SKM-1 treated with dmso at 0.1 percent for 144 hours (cell line): Measurements from ENCODE around the gene PKD1L1.
"Not testable (repeated sequence)": the region's sequence is repeated elsewhere in the genome, so short reads cannot be mapped to it uniquely, and the experiment has no call there.

ENCODE experiments used
- DNase-seq: peaks from one replicate; lab custom pipeline; 2025; ENCODE audit not compliant: unreplicated experiment; lab: John Stamatoyannopoulos, UW

PKD1L1 gene

DNA sequence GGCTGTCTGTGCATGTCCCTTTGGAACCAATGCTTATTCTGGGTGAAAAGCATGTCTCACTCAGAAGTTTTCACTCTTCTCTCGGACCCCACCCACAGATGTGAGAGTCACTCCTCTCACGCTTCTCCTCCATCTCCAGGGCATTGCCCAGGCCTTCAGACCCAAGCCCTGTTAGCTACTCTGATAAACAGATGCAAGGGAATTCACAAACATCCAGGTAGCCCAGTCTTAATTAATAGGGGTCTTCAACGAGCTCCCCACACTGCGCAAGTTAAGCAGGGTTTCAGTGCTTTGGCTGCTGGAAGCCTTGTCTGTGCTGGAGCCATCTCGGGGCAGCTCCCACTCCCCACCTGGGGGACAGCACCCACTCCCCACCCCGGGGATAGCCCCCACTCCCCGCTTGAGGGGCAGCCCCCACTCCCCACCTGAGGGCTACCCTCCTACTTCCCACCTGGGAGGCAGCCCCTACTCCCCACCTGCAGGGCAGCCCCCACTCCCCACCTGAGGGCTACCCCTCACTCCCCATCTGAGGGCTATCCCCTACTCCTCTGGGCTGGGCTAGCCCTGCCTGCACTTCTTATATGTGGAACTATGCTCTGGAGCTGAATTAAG is 8.7 kb downstream of the PKD1L1 start:
- no peak for DNase-seq

DNA sequence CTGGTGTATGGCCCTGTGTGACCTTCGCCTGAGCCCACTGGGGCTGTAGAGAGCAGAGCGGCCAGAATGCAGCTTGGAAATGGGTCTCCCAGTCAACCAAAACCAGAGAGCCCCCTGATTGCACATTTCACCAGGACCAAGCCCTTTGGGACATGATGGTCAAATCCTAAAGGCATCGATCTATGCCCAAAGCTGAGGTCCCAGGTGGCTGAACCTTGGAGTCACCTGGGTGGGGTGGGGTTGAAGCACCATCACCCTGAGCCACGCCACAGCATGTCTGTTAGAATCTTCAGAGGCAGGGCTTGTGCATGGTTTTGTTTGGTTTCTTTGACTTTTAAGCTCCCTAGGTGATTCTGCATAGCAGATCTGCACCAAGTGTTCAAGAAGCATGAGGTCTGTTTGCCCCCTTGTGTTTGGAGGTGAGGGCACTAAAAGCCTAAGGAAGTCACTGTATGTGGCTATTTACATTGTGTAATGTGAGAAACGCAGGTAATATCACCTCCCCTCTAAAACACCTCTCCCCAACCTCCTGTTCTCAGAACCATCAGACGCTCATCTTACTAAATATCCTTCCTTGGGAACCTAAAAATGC is 9.6 kb downstream of the PKD1L1 start:
- no peak for DNase-seq

DNA sequence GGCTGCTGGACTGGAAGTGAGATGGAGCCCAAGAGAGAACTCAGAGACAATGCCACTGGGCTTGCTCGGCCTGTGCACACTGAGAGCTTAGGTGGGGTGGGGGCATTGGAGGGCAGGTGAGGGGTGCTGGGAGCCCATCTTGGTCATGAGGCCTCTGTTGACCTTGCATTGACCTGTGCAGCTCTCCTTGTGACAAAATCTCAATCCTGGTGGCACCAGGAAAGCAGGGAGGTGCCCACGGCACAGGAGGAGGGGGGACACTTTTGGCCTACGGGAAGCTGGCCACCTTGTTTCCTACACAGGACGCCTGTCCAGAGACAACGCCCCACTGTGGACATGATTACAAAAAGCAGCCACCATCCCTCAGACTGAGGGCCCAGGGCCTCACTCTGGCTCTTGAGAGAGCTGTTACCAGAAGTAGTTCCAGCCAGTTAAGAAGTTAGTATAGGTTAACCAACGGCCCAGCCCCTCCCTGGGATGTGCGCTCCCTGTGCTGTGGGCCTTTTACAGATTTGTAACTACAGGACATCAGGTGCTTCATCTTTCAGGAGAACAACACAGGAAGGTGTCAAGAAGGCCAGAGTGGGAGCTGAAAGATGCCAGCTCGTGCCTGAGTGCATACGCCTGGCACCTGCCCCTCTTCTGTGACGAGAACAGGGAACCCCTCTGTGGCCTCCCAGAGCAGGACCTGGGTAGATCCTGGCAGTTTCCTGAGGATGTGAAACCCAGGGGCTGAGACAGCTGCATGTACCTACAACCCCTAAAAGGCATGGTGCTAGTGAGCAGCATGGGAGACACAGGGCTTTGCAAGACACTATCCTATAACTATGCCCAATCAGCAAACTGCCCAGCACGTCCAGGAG is 10.3 kb downstream of the PKD1L1 start:
- DNase-seq: no peak

DNA sequence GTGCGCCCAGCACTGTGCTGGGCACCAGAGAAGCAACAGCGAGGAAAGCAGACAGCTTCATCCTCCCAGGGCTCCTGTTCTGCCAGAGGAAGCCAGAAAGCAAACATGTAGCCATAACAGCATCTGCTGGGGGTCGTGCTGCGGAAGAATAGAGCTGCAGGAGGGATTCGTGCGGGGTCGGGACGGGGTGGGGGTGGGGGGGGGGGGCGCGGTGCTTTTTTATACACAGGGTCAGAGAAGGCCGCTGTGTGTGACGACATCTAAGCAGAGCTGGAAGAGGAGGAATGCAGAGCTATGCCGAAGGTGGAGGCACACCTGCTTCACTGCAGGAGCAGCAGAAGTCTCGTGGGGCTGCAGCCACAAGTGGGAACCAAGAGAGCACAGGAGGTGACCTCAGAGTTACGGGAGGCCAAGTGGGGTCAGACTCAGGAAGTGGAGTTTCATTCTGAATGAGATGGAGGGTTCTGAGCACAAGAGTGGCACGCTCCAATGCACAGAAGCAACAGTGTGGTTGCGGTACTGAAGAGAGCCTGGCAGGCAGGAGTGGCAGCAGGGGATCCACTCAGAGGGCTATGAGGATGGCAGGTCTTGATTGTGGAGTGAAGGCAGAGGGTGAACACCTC is 11.1 kb downstream of the PKD1L1 start:
- no peak for DNase-seq

DNA sequence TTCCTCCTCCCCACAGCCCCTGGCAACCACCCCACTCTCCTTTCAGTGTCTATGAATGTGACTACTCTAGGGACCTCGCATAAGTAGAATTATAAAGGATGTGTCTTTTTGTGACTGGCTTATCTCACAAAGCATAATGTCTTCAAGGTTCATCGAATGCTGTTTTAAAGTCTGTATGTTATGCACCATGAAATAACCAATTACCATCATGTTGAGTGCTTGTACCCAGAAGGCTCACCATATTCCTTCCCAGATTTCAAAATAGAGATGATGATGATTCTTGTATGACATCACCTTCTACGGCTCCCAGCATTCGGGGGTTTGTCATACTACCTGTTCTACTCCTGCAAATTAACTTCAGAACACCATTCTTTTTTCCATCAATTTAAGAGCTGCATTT is 11.9 kb downstream of the PKD1L1 start:
- DNase-seq: no peak

DNA sequence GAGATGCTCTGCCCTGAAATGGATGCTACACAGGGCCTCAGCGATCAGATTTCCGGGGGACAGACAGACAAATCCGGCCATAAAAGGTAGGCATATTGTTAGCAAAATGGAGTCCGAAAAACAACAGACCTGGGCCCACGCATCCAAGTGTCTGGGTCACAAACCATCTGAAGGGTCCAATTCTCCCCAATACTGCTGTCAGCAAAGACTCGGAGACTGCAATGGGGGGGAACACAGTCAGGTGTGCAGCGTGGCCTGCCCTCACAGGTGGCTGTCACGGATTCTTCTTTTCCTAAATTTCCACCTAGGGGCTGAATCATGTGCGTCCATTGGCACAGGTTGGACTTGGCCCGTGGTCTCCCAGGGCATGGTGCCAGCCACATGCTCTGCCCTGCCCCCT is 12.9 kb downstream of the PKD1L1 start:
- no peak for DNase-seq

DNA sequence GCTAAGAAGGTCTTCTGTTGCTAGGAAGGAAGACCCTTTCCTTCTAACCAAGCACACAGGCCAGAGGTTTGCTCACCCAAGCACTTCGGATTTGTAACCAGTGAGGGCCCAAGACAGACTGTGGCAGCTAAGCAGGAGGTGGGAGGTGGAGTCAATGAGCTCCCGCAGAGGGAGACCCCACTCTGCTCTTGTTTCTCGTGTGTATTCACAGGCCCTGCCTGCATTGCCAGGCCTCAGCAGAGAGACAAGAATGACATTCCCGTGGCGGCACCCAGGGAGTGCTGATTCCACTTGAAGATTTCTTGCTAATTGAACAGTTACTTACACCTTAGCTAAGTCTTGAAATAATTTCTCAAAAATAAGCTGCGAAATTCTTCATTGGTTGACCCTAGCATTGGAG is 13.4 kb downstream of the PKD1L1 start:
- DNase-seq: no peak

DNA sequence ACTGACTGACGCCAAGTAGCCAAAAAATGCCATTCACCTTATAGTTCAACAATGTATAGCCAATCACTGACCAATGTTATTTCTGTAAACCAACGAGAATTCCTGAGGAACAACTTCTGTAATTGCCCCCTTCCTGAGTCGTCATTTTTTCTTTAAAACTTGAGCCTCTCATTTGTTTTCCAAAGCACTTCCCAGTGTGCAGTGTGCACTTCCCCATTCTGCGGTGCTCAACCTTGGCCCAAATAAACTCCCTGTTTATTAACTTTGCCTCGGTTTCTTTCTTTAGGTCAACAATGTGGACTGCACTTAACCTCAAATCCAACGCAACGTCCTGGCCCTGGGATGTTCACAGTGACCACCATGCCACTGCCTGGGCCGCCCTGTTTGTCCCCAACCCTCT is 15.1 kb downstream of the PKD1L1 start:
- DNase-seq: no peak

DNA sequence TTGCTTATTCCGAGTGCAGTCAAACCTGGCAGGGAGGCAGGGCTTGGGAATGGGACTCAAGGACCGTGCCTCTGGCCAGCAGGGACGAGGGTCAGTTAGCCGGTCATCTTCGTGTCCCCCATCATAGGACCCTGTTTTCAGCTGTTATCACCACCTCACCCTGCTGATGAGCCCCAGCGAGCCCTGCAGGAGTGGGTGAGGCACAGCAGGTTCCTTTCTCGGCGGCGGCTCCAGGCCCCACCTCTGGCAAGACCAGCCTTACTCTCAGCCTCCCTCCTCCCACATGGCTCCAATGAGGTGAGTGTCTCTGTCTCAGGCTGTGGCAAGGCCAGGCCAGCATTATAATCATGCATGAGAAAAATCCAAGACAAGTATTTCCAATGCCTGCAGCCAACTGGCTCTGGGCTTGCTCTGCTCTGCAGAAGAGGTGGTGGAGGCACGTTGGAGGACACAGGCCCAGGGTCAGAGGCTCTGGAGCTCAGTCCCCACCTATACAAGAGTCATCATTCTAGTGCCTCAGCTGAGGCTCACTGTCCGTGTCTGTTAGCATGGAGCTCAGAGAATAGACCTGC is 15.7 kb downstream of the PKD1L1 start:
- no peak for DNase-seq

DNA sequence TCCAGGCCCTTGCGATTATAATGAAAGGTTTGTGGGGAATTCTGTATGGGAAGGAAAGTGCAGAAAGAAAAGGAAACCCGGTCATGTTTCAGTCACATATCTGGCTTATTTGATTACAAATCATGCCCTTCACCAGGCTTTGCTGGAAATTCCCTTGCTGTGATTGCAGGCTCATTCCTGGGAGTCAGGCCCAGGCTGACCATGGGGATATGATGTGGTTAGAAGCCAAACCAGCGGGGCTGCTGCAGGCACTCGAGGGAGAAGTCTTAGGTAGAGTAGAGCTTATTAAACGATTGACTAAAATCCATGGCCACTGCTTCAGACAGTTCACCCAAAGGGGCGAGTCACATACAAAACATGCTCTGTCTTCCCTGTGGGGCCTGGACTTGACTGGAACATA is 16.2 kb downstream of the PKD1L1 start:
- DNase-seq: no peak

DNA sequence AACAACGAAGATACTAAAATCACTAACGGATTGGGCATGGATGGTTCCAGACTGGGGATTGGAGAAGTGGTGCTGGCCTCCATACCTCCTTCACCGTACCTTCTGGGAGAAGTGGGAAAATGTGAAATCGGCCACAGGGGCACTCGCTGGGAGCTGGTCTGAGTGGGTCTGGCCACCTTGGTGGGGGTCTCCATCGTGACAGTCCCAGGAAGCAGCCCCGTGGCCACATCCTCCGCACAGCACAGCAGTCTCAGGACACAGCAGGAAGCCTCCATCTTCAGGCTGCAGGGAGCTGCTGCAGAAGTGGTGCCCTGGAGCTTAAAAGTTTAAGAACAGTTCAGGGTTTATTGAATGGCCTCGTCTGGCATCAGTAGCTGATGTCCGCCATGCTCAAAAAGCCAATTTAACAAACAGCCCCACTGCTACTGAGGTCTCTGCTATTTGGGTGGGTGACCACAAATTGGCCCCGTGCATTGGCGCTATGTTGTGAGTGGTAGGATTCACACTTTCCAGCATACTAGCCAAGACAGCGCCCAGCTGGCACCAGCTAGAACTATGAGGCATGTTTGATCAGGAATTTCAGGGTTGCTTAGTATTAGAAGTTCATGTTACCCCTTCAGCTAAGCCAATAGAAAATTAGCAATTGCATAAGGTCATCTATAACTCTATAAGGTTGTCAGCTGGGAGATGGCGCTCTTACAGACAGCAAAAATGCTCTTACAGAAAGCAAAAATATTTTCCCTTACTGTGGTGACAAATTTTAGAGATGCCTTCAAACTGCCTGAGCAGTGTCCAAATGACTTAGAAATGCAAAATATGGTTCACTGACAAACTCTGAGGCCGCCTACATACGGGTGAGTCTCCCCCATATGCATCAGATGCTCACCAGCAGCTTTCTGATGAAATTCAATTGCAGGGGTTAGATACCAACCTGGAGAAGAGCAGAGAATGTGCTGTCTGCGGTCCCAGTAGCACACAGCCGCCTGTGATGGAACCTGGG is 17.0 kb downstream of the PKD1L1 start:
- no peak for DNase-seq

DNA sequence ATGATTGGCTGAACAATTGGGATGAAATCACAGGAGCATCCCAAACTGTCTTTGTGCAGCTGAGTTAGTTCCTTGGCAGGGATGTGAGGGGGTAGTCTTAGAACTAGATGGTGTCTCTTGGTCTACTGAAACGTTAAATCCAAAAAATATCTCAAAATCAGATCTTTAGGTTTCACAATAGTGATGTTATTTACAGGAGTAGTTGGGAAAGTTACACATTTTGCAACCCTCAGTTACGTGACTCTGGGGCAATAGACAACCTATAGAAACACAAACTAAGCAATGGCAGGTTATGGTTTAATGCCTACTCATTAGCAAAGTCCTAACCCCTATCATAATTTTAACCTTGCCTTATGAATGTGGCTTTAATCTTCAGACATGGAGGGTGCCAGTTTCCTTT is 24.0 kb downstream of the PKD1L1 start:
- DNase-seq: no peak

DNA sequence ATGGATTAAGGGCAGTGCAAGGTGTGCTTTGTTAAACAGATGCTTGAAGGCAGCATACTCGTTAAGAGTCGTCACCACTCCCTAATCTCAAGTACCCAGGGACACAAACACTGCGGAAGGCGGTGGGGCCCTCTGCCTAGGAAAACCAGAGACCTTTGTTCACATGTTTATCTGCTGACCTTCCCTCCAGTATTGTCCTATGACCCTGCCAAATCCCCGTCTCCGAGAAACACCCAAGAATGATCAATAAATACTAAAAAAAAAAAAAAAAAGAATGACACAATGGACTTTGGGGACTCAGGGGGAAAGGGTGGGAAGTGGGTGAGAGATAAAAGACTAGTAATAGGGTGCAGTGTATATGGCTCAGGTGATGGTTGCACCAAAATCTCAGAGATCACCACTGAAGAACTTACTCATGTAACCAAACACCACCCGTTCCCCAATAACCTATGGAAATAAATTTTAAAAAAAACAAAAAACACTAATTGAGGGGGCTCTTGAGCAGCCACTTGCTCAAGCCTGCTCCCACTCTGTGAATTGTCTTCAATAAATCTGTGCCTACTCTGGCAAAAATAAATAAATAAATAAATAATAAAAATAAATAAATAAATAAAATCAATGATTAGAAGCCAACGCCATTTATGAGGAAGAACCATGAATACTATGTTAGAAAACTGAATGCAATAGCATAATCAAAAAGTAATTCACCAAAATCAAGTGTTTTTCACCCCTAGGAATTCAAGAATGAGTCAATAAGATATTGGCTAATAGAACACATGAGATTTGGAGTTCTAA is 25.0 kb downstream of the PKD1L1 start:
- not testable (repeated sequence) for DNase-seq

DNA sequence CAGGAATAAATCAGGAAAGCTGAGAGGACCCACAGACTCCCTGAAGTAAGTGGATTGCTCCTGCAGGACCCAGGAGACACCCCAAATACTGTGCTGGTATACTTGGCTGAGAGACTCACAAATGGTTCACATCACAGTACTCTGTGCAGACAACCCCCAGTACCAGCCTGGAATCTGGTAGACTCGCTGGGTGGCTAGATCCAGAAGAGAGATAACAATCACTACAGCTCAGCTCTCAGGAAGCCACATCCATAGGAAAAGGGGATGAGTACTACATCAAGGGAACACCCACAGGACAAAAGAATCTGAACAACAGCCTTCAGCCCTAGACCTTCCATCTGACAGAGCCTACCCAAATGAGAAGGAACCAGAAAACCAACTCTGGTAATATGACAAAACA is 31.8 kb downstream of the PKD1L1 start:
- DNase-seq: not testable (repeated sequence)

DNA sequence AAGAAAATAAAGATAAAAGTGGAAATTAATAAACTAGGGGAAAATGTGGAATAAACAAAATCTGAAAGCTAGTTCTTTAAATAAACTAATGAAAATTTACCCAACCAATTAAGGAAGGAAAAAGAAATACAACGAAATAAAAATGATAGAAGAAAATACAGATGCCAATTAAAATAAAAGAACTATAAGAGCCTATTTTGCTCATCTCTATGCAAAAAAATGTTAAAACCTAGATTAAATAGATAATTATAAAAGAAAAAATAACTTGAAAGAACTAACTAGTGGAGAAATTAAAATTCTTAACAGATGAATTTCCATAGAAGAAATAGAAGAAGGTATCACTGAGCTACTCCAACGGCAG is 32.7 kb downstream of the PKD1L1 start:
- no peak for DNase-seq

DNA sequence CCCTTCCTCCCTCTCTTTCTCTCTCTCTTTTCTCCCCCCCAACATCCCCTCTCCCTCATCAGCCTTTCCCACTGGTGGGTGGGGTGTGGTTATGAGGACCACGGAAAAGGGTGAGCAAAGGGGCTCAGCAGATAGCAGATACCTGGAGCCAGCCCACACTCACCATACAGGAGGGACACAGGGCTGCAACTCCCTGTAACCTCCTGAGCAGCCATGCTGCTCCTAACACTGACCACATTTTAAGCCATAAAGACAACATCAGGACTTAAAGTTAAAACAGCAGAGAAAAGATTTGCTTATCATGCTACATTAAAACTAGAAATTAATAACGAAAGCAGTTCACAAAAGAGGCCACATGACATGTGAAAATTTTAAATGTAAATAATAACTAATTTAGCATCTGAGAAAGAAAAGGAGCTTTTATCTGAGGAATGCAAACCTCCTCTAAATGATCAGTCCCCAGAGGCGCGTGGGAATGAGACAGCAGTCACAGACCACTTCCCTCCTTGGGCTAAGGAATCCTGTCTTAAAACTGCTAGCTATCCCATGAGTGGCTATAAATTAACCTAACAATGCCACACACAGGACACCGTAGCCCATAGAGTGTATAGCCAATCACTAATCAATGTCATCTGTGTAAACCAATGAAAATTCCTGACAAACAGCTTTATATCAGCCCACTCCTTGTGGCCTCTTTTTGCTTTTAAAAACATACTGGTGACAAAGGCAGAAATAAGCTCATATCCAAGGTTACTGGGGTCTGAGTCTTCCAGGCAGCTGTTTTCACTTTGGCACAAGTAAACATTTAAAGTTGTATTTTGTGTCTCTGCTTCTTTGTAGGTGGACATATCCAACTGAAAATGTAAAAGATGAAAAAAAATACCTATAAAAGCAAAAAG is 33.3 kb downstream of the PKD1L1 start:
- no peak for DNase-seq

DNA sequence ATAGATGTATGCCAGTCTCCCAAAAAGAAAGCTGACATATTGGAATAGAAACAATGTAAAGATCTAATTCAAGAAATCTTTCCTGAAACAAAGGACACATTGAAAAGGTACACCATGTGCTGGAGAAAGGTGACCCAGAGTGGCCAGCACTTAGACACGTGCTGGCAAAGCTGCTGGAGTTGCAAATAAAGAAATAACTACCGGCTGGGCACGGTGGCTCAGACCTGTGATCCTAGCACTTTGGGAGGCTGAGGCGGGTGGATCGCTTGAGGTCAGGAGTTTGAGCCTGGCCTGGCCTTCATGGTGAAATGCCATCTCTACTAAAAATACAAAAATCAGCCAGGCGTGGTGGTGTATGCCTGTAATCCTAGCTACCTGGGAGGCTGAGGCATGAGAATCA is 35.9 kb downstream of the PKD1L1 start:
- DNase-seq: no peak

DNA sequence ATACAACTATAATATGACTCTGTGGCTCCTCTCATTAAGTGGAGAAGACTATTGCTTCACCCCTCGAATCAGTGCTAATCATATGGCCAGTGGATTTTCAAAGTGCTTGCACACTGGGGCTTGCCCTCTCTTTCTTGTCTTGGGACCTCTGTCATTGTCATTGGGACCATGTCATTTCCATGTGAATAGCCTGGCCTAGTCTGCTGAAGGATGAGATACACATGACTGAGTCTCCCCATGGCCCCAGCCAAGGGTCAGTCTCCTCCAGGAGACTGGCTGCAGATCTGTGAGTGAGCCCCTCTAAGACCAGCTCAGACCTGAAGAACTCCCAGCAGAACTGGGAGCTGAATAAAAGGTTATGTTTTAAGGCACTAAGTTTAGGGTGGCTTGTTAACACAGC is 39.5 kb downstream of the PKD1L1 start:
- no peak for DNase-seq
